Embryonic facial prominence (tissue), 1 donor: ENCODE data around the gene CCDC54.

Experiments used
- DNase-seq: peaks from one replicate; pipeline ENCODE4 v3.0.0-alpha.2; 2016; ENCODE audit errors: extremely low spot score

The CCDC54 gene

GRCh38 chr3:107392549-107393165, 15.4 kb downstream of the CCDC54 start:
- DNase-seq, result no peak

- no peak for DNase-seq
Measured at GRCh38 chr3:107394502-107394901, 17.3 kb downstream of the CCDC54 start.

DNA sequence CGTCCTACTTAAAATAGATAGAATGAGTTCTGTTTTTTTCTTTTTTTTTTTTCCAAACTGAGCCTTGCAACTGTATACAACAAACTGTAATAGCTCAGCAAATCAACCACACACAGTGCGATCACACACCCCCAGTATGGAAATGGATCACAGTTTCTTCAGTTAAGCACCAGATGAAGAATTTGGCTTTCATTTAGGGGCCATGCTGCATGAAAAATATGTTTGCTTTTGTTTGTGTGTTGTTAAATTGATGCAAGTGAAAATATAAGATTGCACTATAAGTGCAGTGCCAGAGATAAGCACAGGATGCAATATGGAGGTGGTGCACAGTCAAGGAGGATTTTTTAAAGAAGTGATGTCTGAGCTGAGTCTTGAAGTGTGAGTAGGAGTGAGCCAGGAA, 17.8 kb downstream of the CCDC54 start:
- DNase-seq, result no peak

DNA sequence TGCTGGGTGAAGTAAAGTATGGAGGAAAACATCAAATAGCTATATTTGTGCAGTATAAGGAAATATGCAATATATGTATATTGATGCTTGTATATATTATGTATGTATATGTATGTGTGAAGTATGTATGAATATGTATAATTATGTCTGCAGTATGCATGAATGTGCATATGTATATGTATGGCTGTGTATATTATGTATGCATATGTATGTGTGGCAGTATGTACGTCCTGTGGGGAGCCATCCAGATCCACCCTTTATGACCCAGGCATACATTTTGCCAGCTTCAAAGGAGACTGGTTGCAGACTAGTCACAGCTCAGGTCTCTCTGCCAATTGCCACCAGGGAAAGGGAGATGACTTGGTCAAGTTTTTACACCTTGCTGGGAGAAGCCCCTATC, 24.1 kb downstream of the CCDC54 start:
- DNase-seq, result no peak

DNA sequence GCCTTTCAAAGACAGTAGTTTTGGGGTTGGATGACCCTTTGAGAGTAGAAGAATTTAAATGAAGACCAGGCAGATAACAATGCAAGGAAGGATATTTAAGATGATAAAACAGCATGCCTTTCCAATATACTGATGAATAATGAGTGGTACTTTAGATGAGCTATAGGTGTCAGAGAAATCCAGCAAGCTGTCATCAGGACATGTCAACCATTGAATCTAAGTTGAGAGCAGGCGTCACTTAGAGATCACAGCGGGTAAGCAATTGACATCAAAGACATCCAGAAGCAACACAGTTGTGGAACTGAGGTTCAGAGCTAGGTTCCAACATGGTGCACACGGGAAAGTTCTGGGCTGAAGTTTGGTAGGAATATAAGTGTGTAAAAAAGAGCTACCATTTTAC, 25.0 kb downstream of the CCDC54 start:
- DNase-seq, result no peak

DNA sequence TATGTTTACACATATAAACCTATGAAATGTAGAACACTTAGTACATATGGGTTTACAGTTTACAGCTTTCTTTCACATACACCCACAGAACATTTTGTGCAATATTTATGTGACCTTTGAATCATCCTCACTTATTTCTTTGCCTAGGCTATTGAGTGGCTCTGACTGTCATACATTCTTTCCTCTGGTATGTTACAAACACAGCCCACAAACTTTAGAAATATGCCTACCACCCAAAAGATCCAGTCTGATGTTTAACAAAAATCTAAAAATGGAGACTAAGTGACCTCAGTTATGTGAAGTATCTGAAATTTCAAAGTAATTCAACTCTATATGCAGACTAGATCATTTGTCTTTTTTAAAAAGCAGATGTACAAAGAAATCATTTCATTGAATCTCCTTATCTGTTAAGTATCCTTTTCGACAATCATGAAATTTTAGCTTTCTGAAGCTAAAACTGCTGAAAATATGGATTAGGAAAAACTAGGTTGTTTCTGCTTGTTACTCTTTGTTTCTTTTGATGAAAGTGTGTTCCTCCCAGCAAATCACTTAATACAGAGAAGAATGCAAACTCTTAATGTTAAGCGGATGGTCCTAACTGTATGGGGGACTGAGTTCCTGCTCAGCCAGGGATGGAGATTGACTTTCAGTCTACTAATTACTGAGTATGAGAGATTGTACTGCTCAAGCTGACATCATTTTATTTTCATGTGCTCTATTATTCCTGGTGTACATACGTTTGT, 27.7 kb downstream of the CCDC54 start:
- DNase-seq, result no peak

DNA sequence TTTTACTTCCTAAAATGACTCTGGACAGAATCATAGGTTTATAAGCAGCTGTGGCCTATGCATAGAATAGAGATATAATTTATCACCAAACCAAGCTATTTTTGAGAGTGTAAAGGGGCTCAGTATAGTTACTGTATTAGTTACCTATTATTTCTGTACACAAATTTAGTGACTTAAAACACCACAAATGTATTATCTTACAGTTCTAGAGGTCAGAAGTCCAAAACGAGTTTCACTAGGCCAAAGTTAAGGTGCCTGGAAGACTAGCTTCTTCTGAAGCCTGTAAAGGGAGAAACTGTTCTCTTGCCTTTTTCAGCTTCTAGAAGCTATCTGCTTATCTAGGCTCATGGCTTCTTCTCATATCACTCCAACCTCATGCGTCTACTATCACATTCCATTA, 30.1 kb downstream of the CCDC54 start:
- no peak for DNase-seq

GRCh38 chr3:107408513-107408912, 31.3 kb downstream of the CCDC54 start:
- no peak for DNase-seq

GRCh38 chr3:107409365-107409764, 32.1 kb downstream of the CCDC54 start:
- DNase-seq, result no peak

- no peak for DNase-seq
Measured at GRCh38 chr3:107410606-107411005, 33.4 kb downstream of the CCDC54 start.

GRCh38 chr3:107411056-107411455, 33.8 kb downstream of the CCDC54 start:
- no peak for DNase-seq

GRCh38 chr3:107411779-107412178, 34.5 kb downstream of the CCDC54 start:
- no peak for DNase-seq

DNA sequence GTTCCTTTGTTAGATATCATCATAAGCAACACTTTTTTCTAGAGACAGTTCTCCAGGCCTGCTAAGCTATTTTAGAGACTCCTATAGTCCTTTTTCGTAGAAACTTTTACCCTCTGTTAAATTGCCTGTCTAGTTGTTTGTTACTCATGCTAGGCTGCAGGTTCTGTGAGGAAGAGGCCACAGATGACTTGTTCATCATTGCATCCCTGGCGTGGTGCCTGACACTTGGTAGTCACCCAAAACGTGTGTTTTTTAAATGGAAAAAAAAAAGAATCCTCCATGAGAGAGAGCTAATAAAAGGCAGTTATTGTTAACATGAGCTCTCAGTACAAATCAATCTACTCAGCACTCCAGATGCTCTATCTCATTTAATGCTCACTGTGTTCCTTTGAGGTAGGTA, 35.1 kb downstream of the CCDC54 start:
- DNase-seq, result no peak

- no peak for DNase-seq
Measured at GRCh38 chr3:107413264-107413663, 36.0 kb downstream of the CCDC54 start.

DNA sequence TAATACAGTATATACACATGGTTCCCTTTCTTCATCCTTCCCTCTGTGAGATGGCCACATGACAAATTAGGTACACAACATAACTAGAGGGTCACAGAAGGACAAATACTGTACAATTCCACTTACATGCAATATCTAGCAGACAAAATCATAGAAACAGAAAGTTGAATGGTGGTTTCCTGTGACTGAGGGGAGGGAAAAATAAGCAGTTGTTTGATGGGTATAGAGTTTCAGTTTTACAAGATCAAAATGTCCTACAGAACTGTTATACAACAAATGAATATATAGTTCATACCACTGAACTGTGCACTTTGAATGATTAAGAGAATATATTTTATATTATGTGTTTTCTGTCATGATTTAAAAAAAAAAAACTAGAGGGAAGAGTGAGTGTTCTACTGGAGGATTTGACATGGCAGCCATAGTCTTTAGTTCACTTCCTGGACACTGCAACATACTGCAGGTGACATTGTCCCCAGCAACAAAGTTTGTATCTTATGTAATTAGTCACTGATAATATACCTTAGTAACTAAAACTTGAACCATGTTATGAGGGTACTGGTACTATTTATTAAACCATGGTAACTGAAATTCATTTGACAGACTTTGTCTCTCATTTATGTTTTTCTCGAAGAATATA, 37.2 kb downstream of the CCDC54 start:
- DNase-seq, result no peak

GRCh38 chr3:107416138-107416537, 38.9 kb downstream of the CCDC54 start:
- DNase-seq, result no peak

DNA sequence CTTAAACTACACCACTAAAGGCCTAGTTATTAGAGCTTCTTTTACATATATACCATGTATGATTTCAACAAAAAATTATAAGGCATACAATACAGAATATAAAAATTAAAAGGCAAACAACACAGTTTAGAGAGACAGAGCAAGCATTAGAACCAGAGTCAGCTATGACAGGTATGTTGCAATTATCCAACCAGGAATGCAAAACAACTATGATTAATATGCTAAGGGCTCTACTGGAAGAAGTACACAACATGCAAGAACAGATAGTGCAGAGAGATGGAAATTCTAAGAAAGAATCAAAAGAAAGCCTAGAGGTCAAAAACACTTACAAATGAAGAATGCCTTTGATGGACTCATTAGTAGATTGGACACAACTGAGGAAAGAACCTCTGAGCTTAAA, 39.6 kb downstream of the CCDC54 start:
- no peak for DNase-seq

DNA sequence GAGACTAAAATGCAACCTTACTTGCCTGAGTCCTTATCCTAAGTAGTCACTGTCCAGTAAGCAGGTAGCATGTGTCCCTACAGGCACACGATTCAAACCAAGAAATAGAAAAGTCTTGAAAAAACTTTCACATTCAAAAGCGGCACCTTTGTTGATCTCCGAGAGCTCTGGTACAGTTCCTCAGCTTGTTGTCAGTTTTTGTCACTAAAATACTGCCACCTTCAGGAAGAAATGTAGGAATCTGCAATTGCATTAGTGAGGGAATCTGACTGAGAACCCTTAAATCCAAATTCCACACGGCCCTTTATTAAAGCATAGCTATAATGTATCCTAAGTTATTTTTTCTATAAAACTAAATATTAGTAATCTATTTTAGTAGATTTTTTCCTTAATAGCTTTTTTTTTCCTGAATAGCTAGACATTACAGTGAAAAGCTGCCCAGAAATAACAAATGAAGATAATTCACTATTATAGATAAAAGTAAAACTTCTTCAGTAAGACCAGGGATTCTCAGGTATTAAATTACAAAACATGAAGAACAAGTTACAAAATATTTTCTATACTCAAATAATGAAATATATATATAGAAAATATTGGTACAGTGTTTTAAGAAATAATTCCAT, 44.0 kb downstream of the CCDC54 start:
- peak; percentile 34 for DNase-seq

DNA sequence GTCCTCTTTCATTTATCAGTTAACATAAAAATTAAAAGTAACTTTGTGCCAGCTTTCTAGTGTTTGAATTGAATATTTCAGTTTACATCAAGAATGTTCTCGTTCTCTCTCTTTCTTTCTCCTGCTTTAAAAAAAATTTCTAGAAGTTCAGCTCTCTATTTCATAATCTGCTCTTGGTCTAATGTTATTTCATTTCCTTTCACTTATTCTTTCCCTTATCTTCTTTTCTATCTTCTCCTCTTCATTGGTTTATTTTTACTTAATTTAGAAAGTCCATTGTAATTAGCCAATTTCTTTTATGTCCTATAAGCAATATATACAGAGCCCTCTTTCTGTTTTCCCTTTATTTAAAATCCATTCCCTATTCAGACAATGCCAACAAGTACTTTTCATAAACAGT, 44.6 kb downstream of the CCDC54 start:
- DNase-seq, result no peak

DNA sequence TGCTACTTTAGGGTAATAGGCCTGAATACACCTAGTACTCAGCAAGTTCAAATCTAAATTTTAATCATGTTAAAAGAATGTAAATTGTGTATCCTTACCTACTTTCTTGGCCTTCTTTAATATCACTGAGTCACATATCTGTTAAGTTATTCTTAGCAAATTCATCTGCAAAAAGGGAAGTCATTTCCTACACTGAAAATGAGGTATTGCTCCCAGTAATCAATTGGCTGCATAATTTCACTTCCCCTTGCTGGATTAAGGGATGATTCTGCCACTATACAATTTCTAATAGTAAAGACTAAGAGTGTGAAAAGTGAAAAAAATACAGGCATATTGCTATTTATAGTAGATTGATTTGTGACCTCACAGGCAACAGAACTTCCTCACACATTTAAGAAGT, 47.8 kb downstream of the CCDC54 start:
- DNase-seq, result no peak

- DNase-seq, result no peak
Measured at GRCh38 chr3:107426223-107426622, 49.0 kb downstream of the CCDC54 start.
